Activated T-helper 1 cell treated with anti-CD3 and anti-CD28 coated beads, Interleukin-12 subunit alpha, Interleukin-12 subunit beta, Interleukin-2, Interleukin-4 antibody, amounts not matched to agents 30 ng/mL and 10 ng/mL and 1 ng/mL, durations not matched to agents 14 hours and 24 hours and 36 hours (primary cell): Measurements from ENCODE around the gene ABHD3. TPM values are rescaled to one million over a fixed set of nuclear protein-coding genes. Genes with fewer than 3 reads are reported as not detected.
A peak's percentile ranks its signal among the peaks of the same experiment; 100 is the strongest.
"Not testable (repeated sequence)": the region's sequence is repeated elsewhere in the genome, so short reads cannot be mapped to it uniquely, and the experiment has no call there.

Experiments
- DNase-seq: peaks from one replicate; pipeline ENCODE4 v3.0.0; 2021; ENCODE audit warnings: low spot score
- H3K27ac Mint-ChIP-seq: one replicate; pipeline ENCODE4 v1.8.0; 2021; ENCODE audit warnings: mild to moderate bottlenecking, mixed read lengths
- H3K27me3 Mint-ChIP-seq: one replicate; pipeline ENCODE4 v1.8.0; 2022; ENCODE audit warnings: mild to moderate bottlenecking, moderate library complexity, mixed read lengths; ENCODE audit not compliant: insufficient read depth
- H3K36me3 Mint-ChIP-seq: one replicate; pipeline ENCODE4 v1.8.0; 2021; ENCODE audit warnings: low read depth, mixed read lengths
- H3K4me1 Mint-ChIP-seq: one replicate; pipeline ENCODE4 v1.8.0; 2021; ENCODE audit warnings: low read depth, mixed read lengths
- H3K4me3 Mint-ChIP-seq: one replicate; pipeline ENCODE4 v1.8.0; 2021; ENCODE audit warnings: mild to moderate bottlenecking, moderate library complexity, mixed read lengths
- H3K9me3 Mint-ChIP-seq: one replicate; pipeline ENCODE4 v1.8.0; 2021; ENCODE audit warnings: mixed read lengths
- intact Hi-C: fragments of 100-400 bp; cut with micrococcal nuclease; formaldehyde crosslinking; loops from one replicate; pipeline ENCODE4 v1.15.1; 2024
- total RNA-seq: library from RNA; stranded (reverse); gene quantifications from 2 replicates; pipeline ENCODE4 v1.2.3, GENCODE V29; 2022

Gene ABHD3
- total RNA-seq, 1 donor from 2014 or later = 29.2 TPM

- no peak overlapping the region for H3K4me3 Mint-ChIP-seq
- H3K27ac Mint-ChIP-seq = no peak overlapping the region
- intact Hi-C loops = no loop called here
- H3K9me3 Mint-ChIP-seq = no peaks in the 10 kb centered on the region
- no peak for DNase-seq
- H3K4me1 Mint-ChIP-seq = no peaks in the 10 kb centered on the region
- peaks cover 8% of the 10 kb centered on the region for H3K36me3 Mint-ChIP-seq
- no peaks in the 10 kb centered on the region for H3K27me3 Mint-ChIP-seq
These were observed 41.0 kb downstream of the ABHD3 start for GRCh38 chr18:21663578-21663977.

GRCh38 chr18:21662581-21662980 lies 42.0 kb downstream of the ABHD3 start:
- Mint-ChIP-seq H3K36me3 (peaks cover 10% of the 10 kb centered on the region), H3K4me3 (no peak overlapping the region), H3K27ac (no peak overlapping the region), H3K27me3 (no peaks in the 10 kb centered on the region), H3K9me3 (no peaks in the 10 kb centered on the region), H3K4me1 (no peaks in the 10 kb centered on the region)
- no peak for DNase-seq
- intact Hi-C loops = no loop called here

- no peaks in the 10 kb centered on the region for H3K9me3 Mint-ChIP-seq
- intact Hi-C loops = no loop called here
- H3K4me3 Mint-ChIP-seq = no peak overlapping the region
- H3K36me3 Mint-ChIP-seq = peaks cover 14% of the 10 kb centered on the region
- no peak overlapping the region for H3K27ac Mint-ChIP-seq
- H3K27me3 Mint-ChIP-seq = no peaks in the 10 kb centered on the region
- no peak for DNase-seq
- no peaks in the 10 kb centered on the region for H3K4me1 Mint-ChIP-seq
These were observed 44.5 kb downstream of the ABHD3 start for GRCh38 chr18:21660078-21660477.

GRCh38 chr18:21656402-21656801 lies 48.2 kb downstream of the ABHD3 start:
- H3K9me3 Mint-ChIP-seq = no peaks in the 10 kb centered on the region
- no peak for DNase-seq
- H3K36me3 Mint-ChIP-seq = peaks cover 13% of the 10 kb centered on the region
- H3K4me3 Mint-ChIP-seq = no peak overlapping the region
- no peak overlapping the region for H3K27ac Mint-ChIP-seq
- no peaks in the 10 kb centered on the region for H3K27me3 Mint-ChIP-seq
- H3K4me1 Mint-ChIP-seq = no peaks in the 10 kb centered on the region
- intact Hi-C loops = no loop called here

- DNase-seq = no peak
- Mint-ChIP-seq H3K9me3 (no peaks in the 10 kb centered on the region), H3K27ac (no peak overlapping the region), H3K4me3 (no peak overlapping the region), H3K36me3 (peaks cover 17% of the 10 kb centered on the region), H3K4me1 (no peaks in the 10 kb centered on the region), H3K27me3 (no peaks in the 10 kb centered on the region)
- intact Hi-C loops = no loop called here
These were observed 51.2 kb downstream of the ABHD3 start for GRCh38 chr18:21653361-21653760.

GRCh38 chr18:21652073-21652472 lies 52.5 kb downstream of the ABHD3 start:
- intact Hi-C loops = no loop called here
- H3K4me3 Mint-ChIP-seq = no peak overlapping the region
- H3K27ac Mint-ChIP-seq = peak overlapping the region; percentile 18
- no peaks in the 10 kb centered on the region for H3K4me1 Mint-ChIP-seq
- H3K27me3 Mint-ChIP-seq = no peaks in the 10 kb centered on the region
- peaks cover 14% of the 10 kb centered on the region for H3K36me3 Mint-ChIP-seq
- no peak for DNase-seq
- no peaks in the 10 kb centered on the region for H3K9me3 Mint-ChIP-seq

- H3K27ac Mint-ChIP-seq = no peak overlapping the region
- no peaks in the 10 kb centered on the region for H3K4me1 Mint-ChIP-seq
These were observed 54.3 kb downstream of the ABHD3 start for GRCh38 chr18:21650311-21650710.

GRCh38 chr18:21640375-21640774 lies 64.2 kb downstream of the ABHD3 start:
- DNase-seq, intact Hi-C loops, H3K27ac Mint-ChIP-seq, H3K4me3 Mint-ChIP-seq, H3K4me1 Mint-ChIP-seq, H3K9me3 Mint-ChIP-seq, H3K27me3 Mint-ChIP-seq: not testable (repeated sequence)
- peaks cover 23% of the 10 kb centered on the region for H3K36me3 Mint-ChIP-seq

More at GRCh38 chr18:21650311-21650710, 54.3 kb downstream of the ABHD3 start:
- intact Hi-C loops = no loop called here
- H3K9me3 Mint-ChIP-seq = no peaks in the 10 kb centered on the region
- DNase-seq = no peak
- H3K4me3 Mint-ChIP-seq = no peak overlapping the region
- peaks cover 11% of the 10 kb centered on the region for H3K36me3 Mint-ChIP-seq
- H3K27me3 Mint-ChIP-seq = no peaks in the 10 kb centered on the region

GRCh38 chr18:21638822-21639221 lies 65.8 kb downstream of the ABHD3 start:
- Mint-ChIP-seq H3K27ac (no peak overlapping the region), H3K4me1 (peaks cover 7% of the 10 kb centered on the region), H3K9me3 (no peaks in the 10 kb centered on the region), H3K27me3 (no peaks in the 10 kb centered on the region), H3K36me3 (peaks cover 21% of the 10 kb centered on the region), H3K4me3 (no peak overlapping the region)
- DNase-seq = no peak
- intact Hi-C loops = no loop called here

GRCh38 chr18:21636769-21637168 lies 67.8 kb downstream of the ABHD3 start:
- Mint-ChIP-seq H3K36me3 (peaks cover 29% of the 10 kb centered on the region), H3K27ac (no peak overlapping the region), H3K4me3 (no peak overlapping the region), H3K4me1 (peaks cover 7% of the 10 kb centered on the region), H3K9me3 (no peaks in the 10 kb centered on the region), H3K27me3 (no peaks in the 10 kb centered on the region)
- intact Hi-C loops = no loop called here
- no peak for DNase-seq

- intact Hi-C loops = no loop called here
- Mint-ChIP-seq H3K9me3 (no peaks in the 10 kb centered on the region), H3K27me3 (no peaks in the 10 kb centered on the region), H3K36me3 (peaks cover 36% of the 10 kb centered on the region), H3K4me3 (no peak overlapping the region), H3K27ac (no peak overlapping the region), H3K4me1 (peaks cover 7% of the 10 kb centered on the region)
- DNase-seq = no peak
These were observed 69.9 kb downstream of the ABHD3 start for GRCh38 chr18:21634588-21635199.

GRCh38 chr18:21632393-21632792 lies 72.2 kb downstream of the ABHD3 start:
- Mint-ChIP-seq H3K4me1 (peaks cover 17% of the 10 kb centered on the region), H3K36me3 (peaks cover 43% of the 10 kb centered on the region), H3K27me3 (no peaks in the 10 kb centered on the region), H3K4me3 (no peak overlapping the region), H3K9me3 (no peaks in the 10 kb centered on the region), H3K27ac (no peak overlapping the region)
- DNase-seq = no peak
- intact Hi-C loops = no loop called here

GRCh38 chr18:21629089-21629832 lies 75.3 kb downstream of the ABHD3 start:
- intact Hi-C loops = no loop called here
- no peaks in the 10 kb centered on the region for H3K27me3 Mint-ChIP-seq
- H3K36me3 Mint-ChIP-seq = peaks cover 44% of the 10 kb centered on the region

More at GRCh38 chr18:21629089-21629832, 75.3 kb downstream of the ABHD3 start:
- no peak for DNase-seq
- Mint-ChIP-seq H3K27ac (peak overlapping the region; percentile 18), H3K4me1 (peaks cover 18% of the 10 kb centered on the region), H3K4me3 (no peak overlapping the region), H3K9me3 (no peaks in the 10 kb centered on the region)
